ENCODE measurements around the gene SLIT3.

- TF ChIP-seq CTCF (IDR thresholded peaks at IDR 0.05 in 4 of 5, conservative IDR thresholded peaks at IDR 0.05 in 1 of 5) = no peak
- TF ChIP-seq POLR2A (IDR thresholded peaks at IDR 0.05) = no peak
Observed at GRCh38 chr5:168990679-168991078, 310.3 kb downstream of the SLIT3 start.

Data from gastrocnemius medialis (tissue), 4 donors.